ENCODE results near the gene DDX3X. TPM values are rescaled to one million over a fixed set of nuclear protein-coding genes. Genes with fewer than 3 reads are reported as not detected.

DDX3X gene
- total and polyA plus RNA-seq, 2 of the 13 experiments (the other 11 are each of a cell fraction or from before 2014, with no cell fraction given): 53.5 to 239 TPM

- TF ChIP-seq MAX (IDR thresholded peaks at IDR 0.05): peak; percentile 94
- TF ChIP-seq ZFP36L1 (CRISPR knock-in tag; IDR thresholded peaks at IDR 0.05): no peak
- TF ChIP-seq TBX2 (CRISPR knock-in tag; IDR thresholded peaks at IDR 0.05; ENCODE audit: borderline replicate concordance): no peak
- TF ChIP-seq ZNF883 (CRISPR knock-in tag; IDR thresholded peaks at IDR 0.05; ENCODE audit: not compliant biosample characterization): no peak
- TF ChIP-seq ZFYVE20 (CRISPR knock-in tag; IDR thresholded peaks at IDR 0.05; ENCODE audit: borderline replicate concordance, low read depth): no peak
- TF ChIP-seq, protein P1, sequence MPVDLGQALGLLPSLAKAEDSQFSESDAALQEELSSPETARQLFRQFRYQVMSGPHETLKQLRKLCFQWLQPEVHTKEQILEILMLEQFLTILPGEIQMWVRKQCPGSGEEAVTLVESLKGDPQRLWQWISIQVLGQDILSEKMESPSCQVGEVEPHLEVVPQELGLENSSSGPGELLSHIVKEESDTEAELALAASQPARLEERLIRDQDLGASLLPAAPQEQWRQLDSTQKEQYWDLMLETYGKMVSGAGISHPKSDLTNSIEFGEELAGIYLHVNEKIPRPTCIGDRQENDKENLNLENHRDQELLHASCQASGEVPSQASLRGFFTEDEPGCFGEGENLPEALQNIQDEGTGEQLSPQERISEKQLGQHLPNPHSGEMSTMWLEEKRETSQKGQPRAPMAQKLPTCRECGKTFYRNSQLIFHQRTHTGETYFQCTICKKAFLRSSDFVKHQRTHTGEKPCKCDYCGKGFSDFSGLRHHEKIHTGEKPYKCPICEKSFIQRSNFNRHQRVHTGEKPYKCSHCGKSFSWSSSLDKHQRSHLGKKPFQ (CRISPR knock-in tag; IDR thresholded peaks at IDR 0.05; ENCODE audit: insufficient replicate concordance): peak; percentile 11
- no peak for TF ChIP-seq PRPF4 (IDR thresholded peaks at IDR 0.05; ENCODE audit: low read depth, low read length, poor library complexity, severe bottlenecking)
- peak; percentile 92 for TF ChIP-seq YY1 (IDR thresholded peaks at IDR 0.05; ENCODE audit: insufficient read depth, insufficient replicate concordance, low read depth, low read length)
- no peak for TF ChIP-seq ZNF557 (CRISPR knock-in tag; IDR thresholded peaks at IDR 0.05)
- TF ChIP-seq SOX5 (CRISPR knock-in tag; IDR thresholded peaks at IDR 0.05; ENCODE audit: borderline replicate concordance): peak; percentile 83; the same call in 1 of the 2 replicates
- no peak for TF ChIP-seq NR2F6 (IDR thresholded peaks at IDR 0.05)
- no peak for TF ChIP-seq NR2F6 (CRISPR knock-in tag; IDR thresholded peaks at IDR 0.05)
- TF ChIP-seq, protein P2, sequence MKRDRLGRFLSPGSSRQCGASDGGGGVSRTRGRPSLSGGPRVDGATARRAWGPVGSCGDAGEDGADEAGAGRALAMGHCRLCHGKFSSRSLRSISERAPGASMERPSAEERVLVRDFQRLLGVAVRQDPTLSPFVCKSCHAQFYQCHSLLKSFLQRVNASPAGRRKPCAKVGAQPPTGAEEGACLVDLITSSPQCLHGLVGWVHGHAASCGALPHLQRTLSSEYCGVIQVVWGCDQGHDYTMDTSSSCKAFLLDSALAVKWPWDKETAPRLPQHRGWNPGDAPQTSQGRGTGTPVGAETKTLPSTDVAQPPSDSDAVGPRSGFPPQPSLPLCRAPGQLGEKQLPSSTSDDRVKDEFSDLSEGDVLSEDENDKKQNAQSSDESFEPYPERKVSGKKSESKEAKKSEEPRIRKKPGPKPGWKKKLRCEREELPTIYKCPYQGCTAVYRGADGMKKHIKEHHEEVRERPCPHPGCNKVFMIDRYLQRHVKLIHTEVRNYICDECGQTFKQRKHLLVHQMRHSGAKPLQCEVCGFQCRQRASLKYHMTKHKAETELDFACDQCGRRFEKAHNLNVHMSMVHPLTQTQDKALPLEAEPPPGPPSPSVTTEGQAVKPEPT (CRISPR knock-in tag; IDR thresholded peaks at IDR 0.05; ENCODE audit: low read depth): no peak
- no peak for TF ChIP-seq PCBP1 (IDR thresholded peaks at IDR 0.05; ENCODE audit: borderline replicate concordance, low read depth, low read length)
- TF ChIP-seq, protein P3, sequence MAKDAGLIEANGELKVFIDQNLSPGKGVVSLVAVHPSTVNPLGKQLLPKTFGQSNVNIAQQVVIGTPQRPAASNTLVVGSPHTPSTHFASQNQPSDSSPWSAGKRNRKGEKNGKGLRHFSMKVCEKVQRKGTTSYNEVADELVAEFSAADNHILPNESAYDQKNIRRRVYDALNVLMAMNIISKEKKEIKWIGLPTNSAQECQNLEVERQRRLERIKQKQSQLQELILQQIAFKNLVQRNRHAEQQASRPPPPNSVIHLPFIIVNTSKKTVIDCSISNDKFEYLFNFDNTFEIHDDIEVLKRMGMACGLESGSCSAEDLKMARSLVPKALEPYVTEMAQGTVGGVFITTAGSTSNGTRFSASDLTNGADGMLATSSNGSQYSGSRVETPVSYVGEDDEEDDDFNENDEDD (CRISPR knock-in tag; IDR thresholded peaks at IDR 0.05; ENCODE audit: borderline replicate concordance): peak; percentile 67; the same call in 1 of the 2 replicates
- no peak; the same call in 1 of the 2 replicates for TF ChIP-seq ARNT2 (CRISPR knock-in tag; IDR thresholded peaks at IDR 0.05; ENCODE audit: low read depth)
- TF ChIP-seq, protein P4, sequence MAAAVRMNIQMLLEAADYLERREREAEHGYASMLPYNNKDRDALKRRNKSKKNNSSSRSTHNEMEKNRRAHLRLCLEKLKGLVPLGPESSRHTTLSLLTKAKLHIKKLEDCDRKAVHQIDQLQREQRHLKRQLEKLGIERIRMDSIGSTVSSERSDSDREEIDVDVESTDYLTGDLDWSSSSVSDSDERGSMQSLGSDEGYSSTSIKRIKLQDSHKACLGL (CRISPR knock-in tag; IDR thresholded peaks at IDR 0.05): peak; percentile 37; the same call in 1 of the 2 replicates
- TF ChIP-seq ZMYM4 (CRISPR knock-in tag; IDR thresholded peaks at IDR 0.05): no peak
- TF ChIP-seq TP53 (CRISPR knock-in tag; conservative IDR thresholded peaks at IDR 0.05): no peak
- no peak for TF ChIP-seq SP140L (CRISPR knock-in tag; IDR thresholded peaks at IDR 0.05; ENCODE audit: borderline replicate concordance)
- TF ChIP-seq CHD4 (IDR thresholded peaks at IDR 0.05; ENCODE audit: borderline replicate concordance, low read length): no peak
- TF ChIP-seq FIP1L1 (IDR thresholded peaks at IDR 0.05; ENCODE audit: borderline replicate concordance, insufficient read depth, low read depth, low read length): no peak
- TF ChIP-seq AGO2 (optimal IDR thresholded peaks at IDR 0.05; ENCODE audit: low read depth, low read length): peak; percentile 57
- TF ChIP-seq ZNF619 (CRISPR knock-in tag; IDR thresholded peaks at IDR 0.05): no peak
- no peak for TF ChIP-seq GZF1 (CRISPR knock-in tag; IDR thresholded peaks at IDR 0.05)
Observed at GRCh38 chrX:41333003-41333743, 789 bp upstream of the DDX3X start (continued).

Data from HepG2 (cell line).